GM20431 (cell line): ENCODE data around the gene EFCAB12.
"Not testable (repeated sequence)": the region's sequence is repeated elsewhere in the genome, so short reads cannot be mapped to it uniquely, and the experiment has no call there.

Experiments
- in situ Hi-C: fragments of 300-500 bp; cut with MseI, MboI; formaldehyde crosslinking; loops from one replicate; pipeline ENCODE4 v1.15.0; 2020; ENCODE audit warnings: low sequenced_read_pairs; ENCODE audit not compliant: unreplicated experiment

EFCAB12 gene

GRCh38 chr3:129424185-129424841, 4.1 kb downstream of the EFCAB12 start:
- in situ Hi-C loops, result no loop called here

GRCh38 chr3:129422897-129423296, 5.5 kb downstream of the EFCAB12 start:
- in situ Hi-C loops, result no loop called here

GRCh38 chr3:129421988-129422745, 6.3 kb downstream of the EFCAB12 start:
- in situ Hi-C loops, result no loop called here

GRCh38 chr3:129421236-129421883, 7.1 kb downstream of the EFCAB12 start:
- in situ Hi-C loops, result no loop called here

GRCh38 chr3:129419476-129419875, 9.0 kb downstream of the EFCAB12 start:
- in situ Hi-C loops, result no loop called here

- in situ Hi-C loops, result no loop called here
Measured at GRCh38 chr3:129418041-129418973, 10.1 kb downstream of the EFCAB12 start.

- in situ Hi-C loops, result no loop called here
Measured at GRCh38 chr3:129417326-129417725, 11.1 kb downstream of the EFCAB12 start.

GRCh38 chr3:129416415-129416814, 12.0 kb downstream of the EFCAB12 start:
- in situ Hi-C loops, result no loop called here

GRCh38 chr3:129415830-129416229, 12.6 kb downstream of the EFCAB12 start:
- in situ Hi-C loops, result no loop called here

- in situ Hi-C loops, result no loop called here
Measured at GRCh38 chr3:129415378-129415777, 13.1 kb downstream of the EFCAB12 start.

- in situ Hi-C loops, result no loop called here
Measured at GRCh38 chr3:129413687-129414506, 14.5 kb downstream of the EFCAB12 start.

GRCh38 chr3:129413238-129413637, 15.2 kb downstream of the EFCAB12 start:
- in situ Hi-C loops, result not testable (repeated sequence)

GRCh38 chr3:129412542-129413198, 15.8 kb downstream of the EFCAB12 start:
- in situ Hi-C loops, result no loop called here

GRCh38 chr3:129410971-129411370, 17.5 kb downstream of the EFCAB12 start:
- in situ Hi-C loops, result no loop called here

GRCh38 chr3:129409541-129409940, 18.9 kb downstream of the EFCAB12 start:
- in situ Hi-C loops, result no loop called here

- in situ Hi-C loops, result no loop called here
Measured at GRCh38 chr3:129404610-129405009, 23.8 kb downstream of the EFCAB12 start.

GRCh38 chr3:129404130-129404529, 24.3 kb downstream of the EFCAB12 start:
- in situ Hi-C loops, result no loop called here

- in situ Hi-C loops, result no loop called here
Measured at GRCh38 chr3:129403450-129403849, 25.0 kb downstream of the EFCAB12 start.

GRCh38 chr3:129402616-129403015, 25.8 kb downstream of the EFCAB12 start:
- in situ Hi-C loops, result no loop called here
